Nephron (organoid): ENCODE data around the gene PTCHD1.
A peak's percentile ranks its signal among the peaks of the same experiment; 100 is the strongest.

Source experiments
- H3K27ac Mint-ChIP-seq, 3 experiments: 2 replicates each; pipeline ENCODE4 v1.8.0; 2020; ENCODE audit warnings: mixed read lengths in 3 of 3, mild to moderate bottlenecking in 2 of 3, moderate library complexity in 1 of 3
- H3K27me3 Mint-ChIP-seq: 2 replicates; pipeline ENCODE4 v1.8.0; 2021; ENCODE audit warnings: low read depth, mild to moderate bottlenecking, moderate library complexity, mixed read lengths
- H3K36me3 Mint-ChIP-seq: 2 replicates; pipeline ENCODE4 v1.8.0; 2020; ENCODE audit warnings: low read depth, mixed read lengths
- H3K4me1 Mint-ChIP-seq: 2 replicates; pipeline ENCODE4 v1.8.0; 2020; ENCODE audit warnings: mixed read lengths
- H3K4me3 Mint-ChIP-seq, 3 experiments: 2 replicates each; pipeline ENCODE4 v1.8.0; 2020; ENCODE audit warnings: mild to moderate bottlenecking in 3 of 3, mixed read lengths in 3 of 3, moderate library complexity in 2 of 3
- H3K9me3 Mint-ChIP-seq: 2 replicates; pipeline ENCODE4 v1.8.0; 2020; ENCODE audit warnings: mixed read lengths
- TF ChIP-seq, protein P1 (sequence below), 3 experiments: fragments of 200-600 bp; sonication (generic); IDR thresholded peaks; one replicate each; pipeline ENCODE4 v1.5.0; 2021; ENCODE audit warnings: antibody characterized with exemption in 3 of 3; ENCODE audit not compliant: unreplicated experiment in 3 of 3

Gene PTCHD1

DNA sequence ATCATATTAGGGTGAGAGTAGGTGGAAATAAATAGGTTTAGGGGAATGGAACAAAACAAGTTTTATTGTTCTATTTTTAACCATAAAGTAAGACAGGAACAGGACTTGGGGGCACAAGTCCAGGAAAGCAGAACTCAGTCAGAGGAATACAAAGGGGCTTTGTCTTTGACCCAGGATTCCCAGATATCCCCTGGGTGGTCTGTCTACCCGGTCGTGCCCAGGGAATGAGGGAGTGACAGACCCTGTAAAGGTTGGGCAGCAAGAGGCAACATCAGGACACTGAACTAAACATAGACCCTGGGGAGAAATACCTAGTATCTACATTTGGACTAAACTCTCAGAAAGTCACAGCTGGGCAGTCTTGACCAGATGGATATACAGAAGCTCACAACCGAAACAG lies 50.6 kb downstream of the PTCHD1 start:
- Mint-ChIP-seq H3K9me3 (peaks cover 4% of the 10 kb centered on the region), H3K36me3 (no peaks in the 10 kb centered on the region), H3K4me1 (peaks cover 49% of the 10 kb centered on the region), H3K27ac (peak overlapping the region in 1 of 3 experiments; percentile 28), H3K27me3 (peaks cover 6% of the 10 kb centered on the region), H3K4me3 (no peak overlapping the region)
- TF ChIP-seq, protein P1, sequence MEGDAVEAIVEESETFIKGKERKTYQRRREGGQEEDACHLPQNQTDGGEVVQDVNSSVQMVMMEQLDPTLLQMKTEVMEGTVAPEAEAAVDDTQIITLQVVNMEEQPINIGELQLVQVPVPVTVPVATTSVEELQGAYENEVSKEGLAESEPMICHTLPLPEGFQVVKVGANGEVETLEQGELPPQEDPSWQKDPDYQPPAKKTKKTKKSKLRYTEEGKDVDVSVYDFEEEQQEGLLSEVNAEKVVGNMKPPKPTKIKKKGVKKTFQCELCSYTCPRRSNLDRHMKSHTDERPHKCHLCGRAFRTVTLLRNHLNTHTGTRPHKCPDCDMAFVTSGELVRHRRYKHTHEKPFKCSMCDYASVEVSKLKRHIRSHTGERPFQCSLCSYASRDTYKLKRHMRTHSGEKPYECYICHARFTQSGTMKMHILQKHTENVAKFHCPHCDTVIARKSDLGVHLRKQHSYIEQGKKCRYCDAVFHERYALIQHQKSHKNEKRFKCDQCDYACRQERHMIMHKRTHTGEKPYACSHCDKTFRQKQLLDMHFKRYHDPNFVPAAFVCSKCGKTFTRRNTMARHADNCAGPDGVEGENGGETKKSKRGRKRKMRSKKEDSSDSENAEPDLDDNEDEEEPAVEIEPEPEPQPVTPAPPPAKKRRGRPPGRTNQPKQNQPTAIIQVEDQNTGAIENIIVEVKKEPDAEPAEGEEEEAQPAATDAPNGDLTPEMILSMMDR (IDR thresholded peaks at IDR 0.05; ENCODE audit: unreplicated experiment in 3 of 3): no peak

DNA sequence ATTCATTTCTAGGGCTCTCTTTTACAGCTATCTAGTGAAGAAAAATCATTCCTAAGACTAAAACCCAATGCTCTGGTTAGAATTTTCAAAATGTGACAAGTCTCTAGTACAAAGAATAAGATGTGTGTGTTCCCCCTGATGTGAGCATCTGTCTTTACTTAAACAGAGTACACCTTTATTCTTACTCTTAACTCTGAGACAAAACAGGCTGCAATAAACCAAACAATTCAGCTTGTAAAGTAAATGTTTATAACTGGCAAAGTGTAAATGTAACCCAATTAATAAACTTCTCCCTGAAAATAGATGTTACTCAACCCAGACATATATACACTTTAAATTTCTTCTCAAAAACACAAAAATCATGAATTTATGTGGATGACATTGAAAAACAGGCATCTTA lies 51.6 kb downstream of the PTCHD1 start:
- H3K9me3 Mint-ChIP-seq: peaks cover 4% of the 10 kb centered on the region
- TF ChIP-seq, protein P1 (IDR thresholded peaks at IDR 0.05; ENCODE audit: unreplicated experiment in 3 of 3): no peak
- no peak overlapping the region for H3K4me3 Mint-ChIP-seq
- H3K27ac Mint-ChIP-seq: no peak overlapping the region
- H3K36me3 Mint-ChIP-seq: no peaks in the 10 kb centered on the region
- peaks cover 6% of the 10 kb centered on the region for H3K27me3 Mint-ChIP-seq
- H3K4me1 Mint-ChIP-seq: peaks cover 58% of the 10 kb centered on the region

DNA sequence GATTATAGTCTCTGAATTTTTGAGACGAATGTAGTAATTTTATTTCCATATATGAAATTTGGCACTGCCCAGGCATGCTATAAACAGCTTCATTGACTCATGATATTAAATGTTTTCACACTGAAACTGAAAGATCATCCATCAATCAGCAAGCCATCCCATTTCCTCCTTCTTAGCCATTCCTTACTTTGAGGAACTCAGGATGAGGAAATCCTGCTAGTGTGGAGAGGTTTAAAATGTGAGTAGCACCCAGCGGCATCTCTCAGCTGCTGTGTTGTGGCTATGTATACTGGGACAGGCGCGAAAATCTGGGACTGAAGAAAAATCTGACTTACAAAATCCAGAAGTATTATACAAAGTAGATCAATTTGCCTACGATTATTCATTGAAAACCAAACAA lies 52.1 kb downstream of the PTCHD1 start:
- TF ChIP-seq, protein P1 (IDR thresholded peaks at IDR 0.05; ENCODE audit: unreplicated experiment in 3 of 3): no peak
- Mint-ChIP-seq H3K36me3 (no peaks in the 10 kb centered on the region), H3K9me3 (peaks cover 4% of the 10 kb centered on the region), H3K27ac (no peak overlapping the region), H3K4me3 (no peak overlapping the region), H3K27me3 (peaks cover 6% of the 10 kb centered on the region), H3K4me1 (peaks cover 61% of the 10 kb centered on the region)

DNA sequence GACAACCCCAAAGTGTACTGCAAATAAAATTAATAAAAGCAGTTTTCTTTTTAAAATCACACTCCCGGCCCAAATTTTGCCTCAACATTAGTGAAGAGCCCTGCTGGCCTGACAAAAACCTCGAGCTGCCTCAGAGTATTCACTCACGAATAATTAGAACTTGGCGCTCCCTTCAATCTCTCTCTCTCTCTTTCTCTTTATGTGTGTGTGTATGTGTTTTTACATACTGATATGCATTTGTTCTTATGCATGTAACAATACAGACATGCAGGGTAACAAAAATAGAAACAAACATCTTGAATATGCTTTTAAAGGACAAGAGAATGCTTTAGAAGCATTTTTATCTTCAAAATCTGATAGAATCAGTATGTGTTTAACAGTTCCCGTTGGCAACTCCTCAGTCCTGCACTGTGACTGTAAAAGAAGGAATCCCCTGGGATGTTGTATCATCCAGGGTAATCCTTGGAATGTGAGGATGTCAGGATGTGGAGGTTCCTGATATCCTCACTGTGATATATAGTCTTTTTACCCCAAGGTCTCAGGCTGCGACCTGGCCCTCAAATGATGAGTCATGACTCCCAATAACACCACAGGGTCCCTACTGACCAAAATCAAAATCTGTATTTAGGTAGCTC lies 53.0 kb downstream of the PTCHD1 start:
- H3K4me3 Mint-ChIP-seq: no peak overlapping the region
- H3K4me1 Mint-ChIP-seq: peaks cover 55% of the 10 kb centered on the region
- TF ChIP-seq, protein P1 (IDR thresholded peaks at IDR 0.05; ENCODE audit: unreplicated experiment in 3 of 3): no peak
- no peaks in the 10 kb centered on the region for H3K36me3 Mint-ChIP-seq
- peaks cover 6% of the 10 kb centered on the region for H3K27me3 Mint-ChIP-seq
- H3K27ac Mint-ChIP-seq: peak overlapping the region in 1 of 3 experiments; percentile 37
- peaks cover 4% of the 10 kb centered on the region for H3K9me3 Mint-ChIP-seq

DNA sequence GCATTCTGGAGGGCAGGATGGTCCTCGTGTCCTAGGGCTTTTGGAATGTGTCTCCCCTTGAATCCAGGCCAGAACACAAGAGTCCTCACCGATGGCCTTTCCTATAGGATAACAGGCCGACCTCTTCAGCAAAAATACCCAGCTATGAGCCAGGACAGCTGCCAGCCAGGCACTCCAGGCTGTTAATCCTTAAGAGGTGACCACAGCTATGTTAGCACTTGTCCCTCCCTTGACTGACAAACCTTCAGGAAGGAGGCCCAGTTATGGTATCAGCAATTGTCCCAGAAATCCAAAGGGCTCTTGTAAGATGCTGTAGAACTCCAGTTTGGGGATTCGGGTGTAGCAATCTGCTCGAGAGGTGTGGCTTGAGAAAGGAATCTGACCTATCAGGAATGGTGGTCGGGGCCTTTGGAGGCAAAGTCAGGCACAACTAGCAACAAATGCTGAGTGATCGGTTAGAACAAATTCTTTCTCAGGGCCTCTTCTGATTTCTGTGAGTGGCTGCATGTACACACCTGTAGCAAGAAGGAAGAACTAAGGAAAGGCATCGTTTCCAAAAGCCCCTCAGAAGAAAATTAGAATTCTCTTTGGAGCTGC lies 54.6 kb downstream of the PTCHD1 start:
- H3K27ac Mint-ChIP-seq: peak overlapping the region in 1 of 3 experiments; percentile 23
- peak overlapping the region in 1 of 3 experiments; percentile 20 for H3K4me3 Mint-ChIP-seq
- H3K36me3 Mint-ChIP-seq: peaks cover 3% of the 10 kb centered on the region
- H3K4me1 Mint-ChIP-seq: peaks cover 46% of the 10 kb centered on the region
- H3K9me3 Mint-ChIP-seq: peaks cover 4% of the 10 kb centered on the region
- peaks cover 6% of the 10 kb centered on the region for H3K27me3 Mint-ChIP-seq
- TF ChIP-seq, protein P1 (IDR thresholded peaks at IDR 0.05; ENCODE audit: unreplicated experiment in 3 of 3): no peak

DNA sequence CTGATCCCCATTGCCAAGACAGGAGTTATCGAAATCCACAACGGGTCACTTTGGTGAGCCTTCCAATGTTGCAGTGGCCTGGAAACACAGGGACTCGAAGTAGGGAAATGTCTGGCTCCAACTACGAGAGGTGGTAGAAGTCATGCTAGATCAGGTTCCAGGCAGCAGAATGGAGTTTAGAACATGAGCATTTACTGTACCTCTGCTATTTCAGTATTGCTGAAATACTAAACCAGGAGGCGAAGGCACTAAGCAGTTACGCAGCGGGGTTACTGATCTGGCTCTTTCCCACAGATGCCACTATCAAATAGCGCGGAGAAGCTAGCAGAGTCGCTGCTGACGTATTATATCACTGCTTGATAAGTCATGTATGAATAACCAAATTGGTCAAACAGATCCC lies 56.3 kb downstream of the PTCHD1 start:
- H3K36me3 Mint-ChIP-seq: peaks cover 3% of the 10 kb centered on the region
- H3K4me3 Mint-ChIP-seq: no peak overlapping the region
- TF ChIP-seq, protein P1 (IDR thresholded peaks at IDR 0.05; ENCODE audit: unreplicated experiment in 3 of 3): no peak
- peaks cover 45% of the 10 kb centered on the region for H3K4me1 Mint-ChIP-seq
- H3K9me3 Mint-ChIP-seq: peaks cover 4% of the 10 kb centered on the region
- peaks cover 6% of the 10 kb centered on the region for H3K27me3 Mint-ChIP-seq
- peak overlapping the region in 2 of 3 experiments; percentile 7 to 57 for H3K27ac Mint-ChIP-seq
